SU-DHL-6 (cell line): ENCODE results near the gene SDCBP2.

Experiments used
- H2AFZ ChIP-seq: fragments of 200-600 bp; sonication (generic); 2 replicates; pipeline ENCODE4 v1.6.1; 2014; ENCODE audit warnings: low read depth, mild to moderate bottlenecking, moderate library complexity, mixed read lengths, antibody characterized with exemption, low read length; ENCODE audit not compliant: severe bottlenecking
- H3F3A ChIP-seq: fragments of 200-600 bp; shearing (Covaris generic); 2 replicates; pipeline ENCODE4 v1.6.0; 2016; ENCODE audit warnings: antibody characterized with exemption, mild to moderate bottlenecking; ENCODE audit not compliant: insufficient read depth
- H3K27ac ChIP-seq: fragments of 200-600 bp; sonication (generic); 2 replicates; pipeline ENCODE4 v1.5.1; 2016; ENCODE audit warnings: low read depth, mild to moderate bottlenecking, low read length, moderate library complexity, mixed read lengths
- H3K27me3 ChIP-seq: fragments of 200-600 bp; sonication (generic), shearing (Covaris generic); 2 replicates; pipeline ENCODE4 v1.6.0; 2014; ENCODE audit warnings: mild to moderate bottlenecking, low read length
- H3K36me3 ChIP-seq: fragments of 200-600 bp; sonication (generic); 2 replicates; pipeline ENCODE4 v1.6.1; 2014; ENCODE audit warnings: mild to moderate bottlenecking, low read length, mixed read lengths
- H3K4me2 ChIP-seq: fragments of 300-600, 200-600 bp; shearing (Covaris generic), sonication (generic); 2 replicates; pipeline ENCODE4 v1.6.0; 2014; ENCODE audit warnings: low read length, low read depth, mild to moderate bottlenecking; ENCODE audit not compliant: poor library complexity, severe bottlenecking
- H3K4me3 ChIP-seq: fragments of 200-600 bp; sonication (generic); 2 replicates; pipeline ENCODE4 v1.5.1; 2014; ENCODE audit warnings: antibody characterized with exemption, low read length, mild to moderate bottlenecking, mixed read lengths; ENCODE audit not compliant: insufficient read depth, poor library complexity, severe bottlenecking
- H3K79me2 ChIP-seq: fragments of 200-600 bp; sonication (generic); 2 replicates; pipeline ENCODE4 v1.6.1; 2014; ENCODE audit warnings: mild to moderate bottlenecking, low read length, moderate library complexity; ENCODE audit not compliant: insufficient read depth
- H3K9ac ChIP-seq: fragments of 200-600 bp; sonication (generic); 2 replicates; pipeline ENCODE4 v1.7.0; 2014; ENCODE audit warnings: mild to moderate bottlenecking, low read length
- H3K9me2 ChIP-seq: fragments of 200-600 bp; sonication (generic); replicated peaks from 2 replicates; pipeline ENCODE4 v1.6.1; 2014; ENCODE audit warnings: low read length; ENCODE audit not compliant: insufficient read depth
- H3K9me3 ChIP-seq: fragments of 200-600 bp; sonication (generic); 2 replicates; pipeline ENCODE4 v1.6.1; 2014; ENCODE audit warnings: low read length, mixed read lengths; ENCODE audit not compliant: insufficient read depth
- H4K20me1 ChIP-seq: fragments of 200-600 bp; sonication (generic); 2 replicates; pipeline ENCODE4 v1.6.1; 2014; ENCODE audit warnings: low read depth, mild to moderate bottlenecking, antibody characterized with exemption, low read length, moderate library complexity, mixed read lengths
- CTCF ChIP-seq: fragments of 200-600 bp; sonication (generic); IDR thresholded peaks from one replicate; pipeline ENCODE4 v1.5.1; 2017; ENCODE audit warnings: antibody characterized with exemption, mild to moderate bottlenecking, low read length, moderate library complexity; ENCODE audit not compliant: insufficient read depth, poor library complexity, severe bottlenecking
- EZH2phosphoT487 ChIP-seq: fragments of 200-600 bp; sonication (generic), shearing (Covaris generic); conservative IDR thresholded peaks from 2 replicates; pipeline ENCODE4 v1.6.1; 2018; ENCODE audit warnings: mild to moderate bottlenecking, antibody characterized with exemption, low read length, moderate library complexity, mixed read lengths

Gene SDCBP2

GRCh38 chr20:1377341-1377871, 48.5 kb upstream of the SDCBP2 start:
- Histone ChIP-seq H3K4me2 (no peak overlapping the region), H3K4me3 (no peak overlapping the region), H3K27me3 (no peaks in the 10 kb centered on the region), H3K36me3 (0 out of 2 replicates have a peak, but pooled peaks cover 4% of the 10 kb centered on the region), H3K79me2 (peaks cover 78% of the 10 kb centered on the region), H4K20me1 (peaks cover 29% of the 10 kb centered on the region), H3K27ac (no peak overlapping the region), H2AFZ (no peak overlapping the region), H3F3A (no peaks in the 10 kb centered on the region; the same call in 1 of the 2 replicates), H3K9me3 (no peaks in the 10 kb centered on the region), H3K9ac (no peak overlapping the region), H3K9me2 (no peaks in the 10 kb centered on the region)
- no peak for TF ChIP-seq CTCF
- no peak for TF ChIP-seq EZH2phosphoT487

DNA sequence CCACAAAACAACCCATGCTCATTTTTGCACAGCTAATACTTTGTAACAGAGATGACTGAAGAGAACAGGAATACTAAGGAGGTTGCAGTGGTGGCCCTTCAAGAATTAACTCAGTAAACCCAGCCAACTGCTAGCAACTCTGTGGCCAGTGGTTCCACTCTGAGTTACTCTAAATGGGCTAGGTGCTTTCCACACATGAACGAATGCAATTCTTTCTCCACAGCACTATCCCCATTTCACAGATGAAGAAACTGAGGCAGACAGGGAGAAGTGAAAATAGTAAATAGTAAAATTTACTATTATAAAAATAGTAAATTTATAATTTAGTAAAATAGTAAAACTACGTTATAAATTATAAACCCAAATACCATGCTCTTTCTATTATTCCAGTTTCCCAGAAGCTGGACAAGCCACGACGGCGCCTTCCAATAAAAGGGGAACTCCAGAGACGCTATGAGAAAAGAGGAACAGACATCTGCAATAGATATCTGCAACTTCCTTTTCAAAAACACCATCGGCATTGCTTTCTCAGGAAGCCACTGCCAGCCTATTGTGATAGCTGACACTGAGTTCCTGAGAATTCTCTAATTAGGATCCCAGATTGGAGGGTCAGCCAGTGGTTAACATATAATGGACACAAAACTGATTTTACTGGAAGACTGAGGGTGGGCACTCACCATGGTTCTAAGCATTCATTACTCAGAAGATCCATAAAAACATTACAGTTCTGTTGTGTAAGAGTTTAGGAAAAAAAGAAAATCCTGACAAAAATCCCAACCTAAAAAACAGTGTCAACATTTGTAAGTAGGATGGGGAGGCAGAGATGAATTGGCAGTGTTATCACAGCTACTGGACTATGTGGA, 47.7 kb upstream of the SDCBP2 start:
- H3K27me3 ChIP-seq, result no peaks in the 10 kb centered on the region
- H3K27ac ChIP-seq, result no peak overlapping the region
- H3K4me3 ChIP-seq, result no peak overlapping the region

DNA sequence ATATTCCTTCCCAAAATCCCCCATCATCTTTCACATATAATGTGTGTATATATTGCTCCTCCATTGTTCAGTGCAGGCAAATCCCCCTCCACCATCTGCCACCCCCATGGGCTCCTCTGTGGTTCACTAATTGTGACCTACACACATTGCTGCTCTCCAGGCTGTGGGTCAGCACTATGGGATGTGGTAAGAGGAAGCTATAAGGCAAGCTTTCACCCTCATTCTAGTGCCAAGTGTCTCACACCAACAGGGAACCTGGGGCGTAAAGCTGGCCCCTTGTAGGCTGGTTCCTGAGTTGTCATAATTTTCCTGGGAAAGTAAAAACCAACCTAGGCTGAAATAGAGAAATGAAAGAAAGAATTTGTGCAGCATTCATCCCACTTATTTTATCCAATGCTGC, 47.1 kb upstream of the SDCBP2 start:
- Histone ChIP-seq H3K9ac (no peak overlapping the region), H3F3A (no peaks in the 10 kb centered on the region), H2AFZ (no peak overlapping the region), H3K4me3 (no peak overlapping the region), H3K4me2 (no peak overlapping the region), H3K27ac (no peak overlapping the region), H3K36me3 (0 out of 2 replicates have a peak, but pooled peaks cover 7% of the 10 kb centered on the region), H3K79me2 (peaks cover 64% of the 10 kb centered on the region), H3K27me3 (no peaks in the 10 kb centered on the region), H3K9me3 (no peaks in the 10 kb centered on the region), H4K20me1 (peaks cover 23% of the 10 kb centered on the region), H3K9me2 (no peaks in the 10 kb centered on the region)
- no peak for TF ChIP-seq EZH2phosphoT487

More for the DNA sequence above, 47.7 kb upstream of the SDCBP2 start:
- H3K9ac ChIP-seq, result no peak overlapping the region
- no peaks in the 10 kb centered on the region; the same call in 1 of the 2 replicates for H3F3A ChIP-seq
- H3K9me3 ChIP-seq, result no peaks in the 10 kb centered on the region
- 0 out of 2 replicates have a peak, but pooled peaks cover 7% of the 10 kb centered on the region for H3K36me3 ChIP-seq
- no peak overlapping the region for H2AFZ ChIP-seq
- H4K20me1 ChIP-seq, result peaks cover 29% of the 10 kb centered on the region
- peaks cover 70% of the 10 kb centered on the region for H3K79me2 ChIP-seq
- H3K4me2 ChIP-seq, result no peak overlapping the region
- no peak for TF ChIP-seq EZH2phosphoT487
- no peak for TF ChIP-seq CTCF
- H3K9me2 ChIP-seq, result no peaks in the 10 kb centered on the region

DNA sequence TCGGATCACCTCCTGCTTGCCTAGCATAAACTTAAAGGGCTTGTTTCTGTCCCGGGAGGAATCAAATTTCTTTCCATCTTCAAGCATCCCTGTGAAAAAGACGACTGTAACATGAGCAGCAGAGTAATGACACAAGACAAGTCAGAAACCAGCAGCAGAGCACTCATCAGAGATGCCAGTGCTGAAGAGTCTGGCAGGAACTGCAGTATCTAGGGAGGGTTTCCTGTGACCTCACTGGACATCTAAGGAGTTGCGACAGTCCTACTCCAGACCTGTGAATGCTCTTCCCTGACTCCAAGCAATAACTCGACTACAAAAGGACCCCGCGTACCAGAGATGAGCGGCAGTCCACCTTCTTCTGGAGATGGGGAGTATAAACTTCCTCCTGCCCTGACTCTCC, 46.6 kb upstream of the SDCBP2 start:
- no peaks in the 10 kb centered on the region for H3F3A ChIP-seq

More for the DNA sequence above, 46.6 kb upstream of the SDCBP2 start:
- Histone ChIP-seq H4K20me1 (peaks cover 18% of the 10 kb centered on the region; the same call in 1 of the 2 replicates), H3K9ac (no peak overlapping the region), H3K79me2 (peaks cover 59% of the 10 kb centered on the region), H3K27me3 (no peaks in the 10 kb centered on the region), H3K36me3 (0 out of 2 replicates have a peak, but pooled peaks cover 7% of the 10 kb centered on the region), H3K4me3 (no peak overlapping the region), H3K9me2 (no peaks in the 10 kb centered on the region), H3K4me2 (no peak overlapping the region), H2AFZ (no peak overlapping the region), H3K9me3 (no peaks in the 10 kb centered on the region), H3K27ac (no peak overlapping the region)
- TF ChIP-seq CTCF (no peak), EZH2phosphoT487 (no peak)
